ENCODE data around the gene GTF2A1.

Gene GTF2A1

DNA sequence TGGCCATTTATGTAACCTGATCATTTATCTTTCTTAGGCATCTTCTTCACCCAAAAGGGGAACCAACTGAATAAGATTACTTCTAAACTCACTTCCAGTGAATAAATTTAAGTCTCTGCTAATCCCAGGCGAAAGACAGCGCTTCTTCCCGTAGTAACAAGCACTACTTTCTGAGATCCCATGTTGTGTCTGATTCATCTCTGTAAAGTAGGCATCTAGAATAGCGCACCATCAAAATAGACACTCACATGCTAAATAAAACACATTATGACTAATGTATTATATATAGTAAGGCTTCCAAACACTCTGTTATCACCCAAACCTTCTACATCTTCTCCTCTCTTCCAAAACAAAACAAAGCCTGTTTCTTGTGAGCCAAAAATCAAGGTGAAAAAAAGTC lies 15.1 kb downstream of the GTF2A1 start:
- H3K4me3 ChIP-seq (ENCODE audit: low read depth, low read length): no peak overlapping the region
- no peak for DNase-seq (ENCODE audit: low read depth)
- TF ChIP-seq, protein P1, sequence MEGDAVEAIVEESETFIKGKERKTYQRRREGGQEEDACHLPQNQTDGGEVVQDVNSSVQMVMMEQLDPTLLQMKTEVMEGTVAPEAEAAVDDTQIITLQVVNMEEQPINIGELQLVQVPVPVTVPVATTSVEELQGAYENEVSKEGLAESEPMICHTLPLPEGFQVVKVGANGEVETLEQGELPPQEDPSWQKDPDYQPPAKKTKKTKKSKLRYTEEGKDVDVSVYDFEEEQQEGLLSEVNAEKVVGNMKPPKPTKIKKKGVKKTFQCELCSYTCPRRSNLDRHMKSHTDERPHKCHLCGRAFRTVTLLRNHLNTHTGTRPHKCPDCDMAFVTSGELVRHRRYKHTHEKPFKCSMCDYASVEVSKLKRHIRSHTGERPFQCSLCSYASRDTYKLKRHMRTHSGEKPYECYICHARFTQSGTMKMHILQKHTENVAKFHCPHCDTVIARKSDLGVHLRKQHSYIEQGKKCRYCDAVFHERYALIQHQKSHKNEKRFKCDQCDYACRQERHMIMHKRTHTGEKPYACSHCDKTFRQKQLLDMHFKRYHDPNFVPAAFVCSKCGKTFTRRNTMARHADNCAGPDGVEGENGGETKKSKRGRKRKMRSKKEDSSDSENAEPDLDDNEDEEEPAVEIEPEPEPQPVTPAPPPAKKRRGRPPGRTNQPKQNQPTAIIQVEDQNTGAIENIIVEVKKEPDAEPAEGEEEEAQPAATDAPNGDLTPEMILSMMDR (IDR thresholded peaks at IDR 0.05; ENCODE audit: low read depth, low read length, missing control alignments): no peak

DNA sequence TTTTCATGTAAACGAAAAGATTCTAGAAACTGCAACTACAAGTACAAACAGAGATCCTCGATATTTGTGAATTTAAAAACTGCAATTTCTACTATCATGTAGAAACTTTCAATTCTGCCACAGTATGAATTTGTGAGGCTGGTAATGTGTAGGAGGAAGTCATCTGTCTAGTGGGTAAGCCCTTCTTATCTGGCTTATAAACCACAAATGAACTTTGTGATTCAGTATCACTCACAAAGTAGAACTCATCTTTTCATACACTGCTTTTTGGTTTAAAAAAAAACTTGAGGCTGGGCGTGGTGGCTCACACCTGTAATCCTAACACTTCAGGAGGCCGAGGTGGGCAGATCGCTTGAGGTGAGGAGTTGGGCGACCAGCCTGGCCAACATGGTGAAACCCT lies 20.7 kb downstream of the GTF2A1 start:
- DNase-seq (ENCODE audit: low read depth): no peak
- TF ChIP-seq, protein P1 (IDR thresholded peaks at IDR 0.05; ENCODE audit: low read depth, low read length, missing control alignments): no peak
- no peak overlapping the region for H3K4me3 ChIP-seq (ENCODE audit: low read depth, low read length)

DNA sequence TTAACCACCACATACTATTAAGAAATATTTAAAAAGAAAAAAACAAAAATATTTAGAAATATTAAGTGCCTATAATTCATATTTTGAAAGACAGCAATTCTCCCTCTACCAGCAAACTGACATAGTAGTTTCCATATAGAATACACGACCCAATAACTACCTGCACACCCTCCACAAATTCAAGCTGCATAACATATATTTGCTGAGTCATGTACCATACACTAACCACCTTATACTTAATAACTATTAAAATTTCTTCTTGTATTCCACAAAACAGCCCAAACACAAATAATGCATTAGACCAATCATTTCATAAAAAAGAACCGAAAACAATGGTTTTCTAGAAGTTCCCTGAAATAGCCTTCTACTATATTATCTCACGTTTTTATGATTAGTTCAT lies 21.7 kb downstream of the GTF2A1 start:
- no peak for DNase-seq (ENCODE audit: low read depth)
- TF ChIP-seq, protein P1 (IDR thresholded peaks at IDR 0.05; ENCODE audit: low read depth, low read length, missing control alignments): no peak
- H3K4me3 ChIP-seq (ENCODE audit: low read depth, low read length): no peak overlapping the region

DNA sequence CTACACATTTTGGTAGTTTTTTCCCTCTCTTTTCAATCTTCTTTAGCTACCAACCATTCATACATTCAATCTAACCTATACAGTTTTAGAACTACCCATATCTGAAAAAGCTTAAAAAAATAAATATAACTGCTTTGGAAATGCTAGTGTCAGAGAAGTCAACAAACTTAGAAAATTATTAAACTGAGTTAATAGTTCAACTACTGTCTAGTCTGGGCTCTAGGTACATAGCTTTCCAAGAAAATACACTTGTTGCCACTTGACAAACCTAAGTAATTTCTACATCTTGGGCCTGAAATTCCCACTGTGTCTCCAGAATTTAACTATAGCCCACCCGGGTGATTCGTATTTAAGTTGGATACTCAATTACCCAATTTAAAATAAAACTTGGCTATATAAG lies 22.1 kb downstream of the GTF2A1 start:
- no peak for DNase-seq (ENCODE audit: low read depth)
- TF ChIP-seq, protein P1 (IDR thresholded peaks at IDR 0.05; ENCODE audit: low read depth, low read length, missing control alignments): no peak

DNA sequence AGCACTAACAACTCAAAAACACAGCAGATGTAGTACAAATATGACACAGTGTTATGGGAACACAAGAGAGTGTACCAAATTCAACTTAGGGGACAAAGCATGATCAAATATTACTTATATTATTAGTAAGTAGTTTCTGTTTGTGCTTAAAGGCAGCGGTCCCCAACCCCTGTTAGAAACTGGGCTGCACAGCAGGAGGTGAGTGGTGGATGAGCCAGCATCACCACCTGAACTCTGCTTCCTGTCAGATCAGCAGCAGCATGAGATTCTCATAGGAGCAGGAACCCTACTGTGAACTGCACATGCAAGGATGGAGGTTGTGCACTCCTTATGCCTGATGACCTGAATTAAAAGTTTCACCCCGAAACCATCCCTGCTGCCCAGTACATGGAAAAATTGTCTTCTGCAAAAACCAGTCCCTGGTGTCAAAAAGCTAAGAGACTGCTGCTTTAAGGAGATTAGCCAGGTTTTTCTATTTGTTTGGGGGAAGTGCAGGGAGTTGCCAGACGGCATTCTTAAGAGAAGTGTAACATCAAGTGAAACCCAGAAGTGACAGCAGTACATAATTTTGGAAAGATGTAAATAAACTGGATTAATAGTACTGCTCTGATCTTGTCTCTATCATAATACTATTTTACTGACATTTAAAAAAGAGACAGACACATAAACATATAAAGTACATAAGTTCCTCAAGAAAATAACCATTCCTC lies 26.7 kb downstream of the GTF2A1 start:
- TF ChIP-seq, protein P1 (IDR thresholded peaks at IDR 0.05; ENCODE audit: low read depth, low read length, missing control alignments): no peak
- H3K4me3 ChIP-seq (ENCODE audit: low read depth, low read length): no peak overlapping the region
- no peak for DNase-seq (ENCODE audit: low read depth)

More for the DNA sequence above, 22.1 kb downstream of the GTF2A1 start:
- H3K4me3 ChIP-seq (ENCODE audit: low read depth, low read length): no peak overlapping the region

DNA sequence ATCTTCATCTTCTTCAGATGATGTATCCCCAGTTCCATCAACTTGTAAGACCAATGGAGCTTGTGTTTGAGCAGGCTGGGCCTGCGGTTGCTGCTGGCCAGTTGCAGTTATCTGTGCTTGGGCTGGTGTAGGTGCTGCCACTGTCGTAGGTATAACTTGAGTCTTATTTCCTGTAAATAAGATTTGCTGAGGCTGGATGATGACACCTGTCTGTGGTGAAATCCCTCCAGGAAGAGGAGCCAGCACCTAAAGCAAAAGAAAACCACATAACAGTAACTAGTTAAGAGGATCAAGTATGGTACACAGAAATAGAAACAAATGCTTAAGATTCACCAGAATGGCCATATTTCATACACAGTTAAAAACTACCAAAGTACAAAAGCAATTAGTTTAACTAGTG lies 28.2 kb downstream of the GTF2A1 start:
- no peak for DNase-seq (ENCODE audit: low read depth)
- TF ChIP-seq, protein P1 (IDR thresholded peaks at IDR 0.05; ENCODE audit: low read depth, low read length, missing control alignments): no peak
- no peak overlapping the region for H3K4me3 ChIP-seq (ENCODE audit: low read depth, low read length)
